Right kidney (tissue), 1 donor: ENCODE results near the gene RGS16.

Source experiments
- DNase-seq: peaks from one replicate; pipeline ENCODE4 v3.0.0-alpha.2; 2016

The RGS16 gene

GRCh38 chr1:182629499-182630096 lies 25.4 kb upstream of the RGS16 start:
- DNase-seq, result no peak

- DNase-seq, result no peak
Observed at GRCh38 chr1:182629080-182629479, 24.9 kb upstream of the RGS16 start.

GRCh38 chr1:182628657-182629056 lies 24.5 kb upstream of the RGS16 start:
- no peak for DNase-seq

GRCh38 chr1:182627622-182628021 lies 23.4 kb upstream of the RGS16 start:
- no peak for DNase-seq

- no peak for DNase-seq
Observed at GRCh38 chr1:182626527-182626926, 22.3 kb upstream of the RGS16 start.

- DNase-seq, result no peak
Observed at GRCh38 chr1:182625719-182626504, 21.7 kb upstream of the RGS16 start.

GRCh38 chr1:182625024-182625423 lies 20.8 kb upstream of the RGS16 start:
- DNase-seq, result no peak

- DNase-seq, result no peak
Observed at GRCh38 chr1:182624577-182624976, 20.4 kb upstream of the RGS16 start.

- no peak for DNase-seq
Observed at GRCh38 chr1:182622901-182623528, 18.8 kb upstream of the RGS16 start.

GRCh38 chr1:182621906-182622305 lies 17.7 kb upstream of the RGS16 start:
- DNase-seq, result no peak

- no peak for DNase-seq
Observed at GRCh38 chr1:182620924-182621585, 16.9 kb upstream of the RGS16 start.

- no peak for DNase-seq
Observed at GRCh38 chr1:182617734-182618351, 13.7 kb upstream of the RGS16 start.

GRCh38 chr1:182617014-182617429 lies 12.8 kb upstream of the RGS16 start:
- DNase-seq, result no peak

- peak; percentile 42 for DNase-seq
Observed at GRCh38 chr1:182616130-182617013, 12.2 kb upstream of the RGS16 start.

- DNase-seq, result no peak
Observed at GRCh38 chr1:182615468-182616129, 11.4 kb upstream of the RGS16 start.

- peak; percentile 93 for DNase-seq
Observed at GRCh38 chr1:182614796-182615454, 10.7 kb upstream of the RGS16 start.

- DNase-seq, result no peak
Observed at GRCh38 chr1:182611787-182612186, 7.6 kb upstream of the RGS16 start.

GRCh38 chr1:182611326-182611725 lies 7.1 kb upstream of the RGS16 start:
- no peak for DNase-seq

- DNase-seq, result no peak
Observed at GRCh38 chr1:182610606-182611194, 6.5 kb upstream of the RGS16 start.
